ENCODE measurements around the gene TBX10. TPM values are rescaled to one million over a fixed set of nuclear protein-coding genes. Genes with fewer than 3 reads are reported as not detected.
A peak's percentile ranks its signal among the peaks of the same experiment; 100 is the strongest.

TBX10 gene
- total RNA-seq, 1 donor from 2014 or later: not detected

DNA sequence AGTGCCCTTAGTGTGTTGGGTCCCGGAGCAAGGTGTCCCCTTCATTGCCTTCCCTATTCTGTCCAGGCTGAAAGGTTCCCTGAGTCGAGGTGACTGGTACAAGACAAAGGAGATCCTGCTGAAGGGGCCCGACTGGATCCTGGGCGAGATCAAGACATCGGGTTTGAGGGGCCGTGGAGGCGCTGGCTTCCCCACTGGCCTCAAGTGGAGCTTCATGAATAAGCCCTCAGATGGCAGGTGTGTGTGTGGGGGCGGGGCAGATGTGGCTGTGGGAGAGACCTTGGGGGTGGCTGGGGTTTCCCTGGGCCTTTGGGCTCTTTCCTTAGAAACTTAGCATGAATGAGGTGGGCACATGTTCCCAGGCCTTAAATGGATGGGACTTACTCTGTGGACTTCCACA is 31.1 kb downstream of the TBX10 start:
- no peak for TF ChIP-seq EZH2 (IDR thresholded peaks at IDR 0.05; ENCODE audit: insufficient read depth, low read length)
- TF ChIP-seq, protein P1, sequence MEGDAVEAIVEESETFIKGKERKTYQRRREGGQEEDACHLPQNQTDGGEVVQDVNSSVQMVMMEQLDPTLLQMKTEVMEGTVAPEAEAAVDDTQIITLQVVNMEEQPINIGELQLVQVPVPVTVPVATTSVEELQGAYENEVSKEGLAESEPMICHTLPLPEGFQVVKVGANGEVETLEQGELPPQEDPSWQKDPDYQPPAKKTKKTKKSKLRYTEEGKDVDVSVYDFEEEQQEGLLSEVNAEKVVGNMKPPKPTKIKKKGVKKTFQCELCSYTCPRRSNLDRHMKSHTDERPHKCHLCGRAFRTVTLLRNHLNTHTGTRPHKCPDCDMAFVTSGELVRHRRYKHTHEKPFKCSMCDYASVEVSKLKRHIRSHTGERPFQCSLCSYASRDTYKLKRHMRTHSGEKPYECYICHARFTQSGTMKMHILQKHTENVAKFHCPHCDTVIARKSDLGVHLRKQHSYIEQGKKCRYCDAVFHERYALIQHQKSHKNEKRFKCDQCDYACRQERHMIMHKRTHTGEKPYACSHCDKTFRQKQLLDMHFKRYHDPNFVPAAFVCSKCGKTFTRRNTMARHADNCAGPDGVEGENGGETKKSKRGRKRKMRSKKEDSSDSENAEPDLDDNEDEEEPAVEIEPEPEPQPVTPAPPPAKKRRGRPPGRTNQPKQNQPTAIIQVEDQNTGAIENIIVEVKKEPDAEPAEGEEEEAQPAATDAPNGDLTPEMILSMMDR (IDR thresholded peaks at IDR 0.05; ENCODE audit: insufficient read depth, low read depth, low read length): no peak
- H3K27ac Mint-ChIP-seq (ENCODE audit: unreplicated experiment): no peak overlapping the region
- H2AFZ ChIP-seq (ENCODE audit: low read depth, low read length): no peak overlapping the region
- peak overlapping the region; percentile 97 for H3K4me3 Mint-ChIP-seq (ENCODE audit: unreplicated experiment)
- H3K36me3 Mint-ChIP-seq (ENCODE audit: low read depth, unreplicated experiment): peaks cover 2% of the 10 kb centered on the region
- no peaks in the 10 kb centered on the region for H3K27me3 ChIP-seq (ENCODE audit: insufficient read depth, low read length)
- DNase-seq (ENCODE audit: low read depth) (no peak), FAIRE-seq (no peak)
- no peak overlapping the region for H3K27ac ChIP-seq (ENCODE audit: low read depth, low read length)
- no peak overlapping the region for H3K9ac ChIP-seq (ENCODE audit: low read length)
- peaks cover 4% of the 10 kb centered on the region for H3K4me1 Mint-ChIP-seq (ENCODE audit: low read depth, unreplicated experiment)
- no peak overlapping the region for H3K4me2 ChIP-seq (ENCODE audit: low read length)
- peaks cover 17% of the 10 kb centered on the region for H3K79me2 ChIP-seq (ENCODE audit: insufficient read depth, low read length)
- H3K9me3 ChIP-seq (ENCODE audit: insufficient read depth, low read depth, low read length): no peaks in the 10 kb centered on the region
- H3K4me1 ChIP-seq (ENCODE audit: insufficient read depth, low read length): peaks cover 7% of the 10 kb centered on the region
- no peaks in the 10 kb centered on the region for H3K9me3 Mint-ChIP-seq (ENCODE audit: unreplicated experiment)
- no peak overlapping the region for H3K4me3 ChIP-seq (ENCODE audit: insufficient read depth, low read depth, low read length)
- H3K36me3 ChIP-seq (ENCODE audit: insufficient read depth, low read length): peaks cover 6% of the 10 kb centered on the region
- H4K20me1 ChIP-seq (ENCODE audit: insufficient read depth, low read length): no peaks in the 10 kb centered on the region
- H3K27me3 Mint-ChIP-seq (ENCODE audit: low read depth, unreplicated experiment): peaks cover 2% of the 10 kb centered on the region

DNA sequence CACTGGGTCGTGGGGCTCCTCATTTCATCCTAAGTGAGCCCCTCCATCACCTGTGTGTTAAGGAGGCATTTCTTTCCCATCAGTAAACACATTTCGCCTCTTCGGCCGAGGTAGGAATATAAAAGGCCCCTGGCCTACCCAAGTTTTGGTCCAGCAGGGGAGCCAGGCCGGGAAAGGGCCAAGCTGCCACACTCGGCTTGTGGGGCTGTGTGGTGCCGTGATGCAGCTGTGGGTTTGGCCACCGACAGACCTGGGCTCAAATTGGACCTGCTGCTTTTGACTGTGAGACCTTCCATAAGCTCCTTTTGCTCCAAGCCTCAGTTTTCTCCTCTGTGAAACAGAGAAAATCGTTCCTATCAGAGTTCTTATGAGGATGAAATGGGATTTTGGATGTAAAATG is 32.1 kb downstream of the TBX10 start:
- H3K9me3 ChIP-seq (ENCODE audit: insufficient read depth, low read depth, low read length): no peaks in the 10 kb centered on the region
- peaks cover 7% of the 10 kb centered on the region for H3K4me1 ChIP-seq (ENCODE audit: insufficient read depth, low read length)
- Mint-ChIP-seq H3K27me3 (ENCODE audit: low read depth, unreplicated experiment) (peaks cover 2% of the 10 kb centered on the region), H3K4me1 (ENCODE audit: low read depth, unreplicated experiment) (peaks cover 4% of the 10 kb centered on the region), H3K4me3 (ENCODE audit: unreplicated experiment) (peak overlapping the region; percentile 97), H3K36me3 (ENCODE audit: low read depth, unreplicated experiment) (peaks cover 2% of the 10 kb centered on the region), H3K27ac (ENCODE audit: unreplicated experiment) (peak overlapping the region; percentile 66), H3K9me3 (ENCODE audit: unreplicated experiment) (no peaks in the 10 kb centered on the region)
- no peaks in the 10 kb centered on the region for H3K27me3 ChIP-seq (ENCODE audit: insufficient read depth, low read length)
- peak overlapping the region; percentile 70 for H3K27ac ChIP-seq (ENCODE audit: low read depth, low read length)
- FAIRE-seq (no peak), DNase-seq (ENCODE audit: low read depth) (no peak)
- H3K4me2 ChIP-seq (ENCODE audit: low read length): peak overlapping the region; percentile 98
- peak overlapping the region; percentile 96 for H3K9ac ChIP-seq (ENCODE audit: low read length)
- peak overlapping the region; percentile 95 for H2AFZ ChIP-seq (ENCODE audit: low read depth, low read length)
- TF ChIP-seq, protein P1 (IDR thresholded peaks at IDR 0.05; ENCODE audit: insufficient read depth, low read depth, low read length): no peak
- no peak for TF ChIP-seq EZH2 (IDR thresholded peaks at IDR 0.05; ENCODE audit: insufficient read depth, low read length)
- peaks cover 17% of the 10 kb centered on the region for H3K79me2 ChIP-seq (ENCODE audit: insufficient read depth, low read length)
- no peaks in the 10 kb centered on the region for H4K20me1 ChIP-seq (ENCODE audit: insufficient read depth, low read length)
- peak overlapping the region; percentile 89 for H3K4me3 ChIP-seq (ENCODE audit: insufficient read depth, low read depth, low read length)
- H3K36me3 ChIP-seq (ENCODE audit: insufficient read depth, low read length): peaks cover 6% of the 10 kb centered on the region

DNA sequence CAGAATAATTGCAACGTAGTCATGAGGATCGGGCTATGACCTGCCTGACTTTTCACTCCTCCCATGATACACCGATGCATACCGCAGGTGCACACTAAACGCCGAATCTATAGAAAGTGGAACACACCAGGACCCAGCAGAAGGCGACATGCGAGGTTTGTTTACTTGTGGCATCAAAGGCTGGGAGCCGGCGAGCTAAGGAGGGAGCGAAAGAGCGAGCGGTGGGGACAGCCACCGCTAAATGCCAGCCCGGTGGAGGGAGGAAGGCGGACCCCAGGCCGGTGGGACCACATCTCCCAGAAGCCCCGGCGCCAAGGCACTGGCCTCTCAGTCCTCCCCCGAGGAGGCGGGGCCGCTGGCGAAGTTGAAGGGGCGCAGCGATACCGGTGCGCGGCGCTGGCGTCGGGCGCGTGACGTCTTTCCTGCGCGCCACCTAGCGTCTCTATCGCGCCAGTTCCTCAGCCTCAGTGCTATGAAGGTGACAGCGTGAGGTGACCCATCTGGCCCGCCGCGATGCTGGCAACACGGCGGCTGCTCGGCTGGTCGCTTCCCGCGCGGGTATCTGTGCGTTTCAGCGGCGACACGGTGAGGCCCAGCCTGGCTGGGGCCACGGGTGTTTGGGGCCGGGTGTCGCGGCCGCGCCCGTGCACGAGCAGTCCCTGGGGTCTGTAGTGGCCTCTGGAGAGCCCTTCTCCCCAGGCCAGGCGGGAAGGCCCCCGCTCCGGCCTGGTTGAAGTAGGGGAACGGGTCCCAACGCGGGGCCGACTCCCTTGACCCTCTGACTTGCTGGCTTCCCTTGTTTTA is 32.9 kb downstream of the TBX10 start, which contains the start of gene NDUFV1:
NDUFV1 (plus strand) TSS at position 445 of the 804 bp plus-strand sequence; CDS start at position 514, 69 bp downstream.
- Mint-ChIP-seq H3K27ac (ENCODE audit: unreplicated experiment) (peak within 1 kb of the TSS; percentile 86), H3K27me3 (ENCODE audit: low read depth, unreplicated experiment) (peaks cover 2% of the 10 kb centered on the region), H3K4me3 (ENCODE audit: unreplicated experiment) (peak within 1 kb of the TSS; percentile 97), H3K4me1 (ENCODE audit: low read depth, unreplicated experiment) (peaks cover 4% of the 10 kb centered on the region), H3K36me3 (ENCODE audit: low read depth, unreplicated experiment) (no peaks in the 10 kb centered on the region), H3K9me3 (ENCODE audit: unreplicated experiment) (no peaks in the 10 kb centered on the region)
- Histone ChIP-seq H2AFZ (ENCODE audit: low read depth, low read length) (peak within 1 kb of the TSS; percentile 95), H3K27me3 (ENCODE audit: insufficient read depth, low read length) (no peaks in the 10 kb centered on the region), H3K4me2 (ENCODE audit: low read length) (peak within 1 kb of the TSS; percentile 98), H3K79me2 (ENCODE audit: insufficient read depth, low read length) (peaks cover 17% of the 10 kb centered on the region), H3K36me3 (ENCODE audit: insufficient read depth, low read length) (peaks cover 6% of the 10 kb centered on the region), H3K4me3 (ENCODE audit: insufficient read depth, low read depth, low read length) (peak within 1 kb of the TSS; percentile 89), H3K9ac (ENCODE audit: low read length) (peak within 1 kb of the TSS; percentile 96), H3K9me3 (ENCODE audit: insufficient read depth, low read depth, low read length) (no peaks in the 10 kb centered on the region), H3K4me1 (ENCODE audit: insufficient read depth, low read length) (peaks cover 7% of the 10 kb centered on the region), H4K20me1 (ENCODE audit: insufficient read depth, low read length) (no peaks in the 10 kb centered on the region), H3K27ac (ENCODE audit: low read depth, low read length) (peak within 1 kb of the TSS; percentile 70)
- DNase-seq (ENCODE audit: low read depth): peak; percentile 76
- FAIRE-seq: no peak
- TF ChIP-seq, protein P1 (IDR thresholded peaks at IDR 0.05; ENCODE audit: insufficient read depth, low read depth, low read length): peak; percentile 38
- no peak for TF ChIP-seq EZH2 (IDR thresholded peaks at IDR 0.05; ENCODE audit: insufficient read depth, low read length)
